HUES64 (cell line): ENCODE measurements around the gene PLCB1.

Source experiments
- H3K27ac ChIP-seq: 2 replicates; pipeline ENCODE4 v1.7.0; 2013; ENCODE audit warnings: low read depth, low read length, inconsistent platforms
- H3K27me3 ChIP-seq: 2 replicates; pipeline ENCODE4 v1.6.1; 2013; ENCODE audit warnings: mild to moderate bottlenecking, low read length; ENCODE audit not compliant: insufficient read depth
- H3K36me3 ChIP-seq: 2 replicates; pipeline ENCODE4 v1.6.1; 2013; ENCODE audit warnings: mild to moderate bottlenecking, low read length; ENCODE audit not compliant: insufficient read depth
- H3K4me1 ChIP-seq: 2 replicates; pipeline ENCODE4 v1.6.1; 2013; ENCODE audit warnings: mild to moderate bottlenecking, low read length, moderate library complexity; ENCODE audit not compliant: insufficient read depth
- H3K4me3 ChIP-seq: 2 replicates; pipeline ENCODE4 v1.5.1; 2013; ENCODE audit warnings: mild to moderate bottlenecking, low read length, moderate library complexity
- H3K9ac ChIP-seq: 2 replicates; pipeline ENCODE4 v1.6.1; 2013; ENCODE audit warnings: mild to moderate bottlenecking, low read depth, low read length
- H3K9me3 ChIP-seq: 2 replicates; pipeline ENCODE4 v1.6.1; 2013; ENCODE audit warnings: low read depth, low read length; ENCODE audit not compliant: insufficient read depth
- WGBS: fragments of 150-250, 120-280 bp; methylation state at CpG from one replicate; pipeline ENCODE4 v1.1.7; 2013; ENCODE audit warnings: missing lambda C conversion rate; 5-methylcytosine and 5-hydroxymethylcytosine counted together

Gene PLCB1

GRCh38 chr20:8190043-8190880 lies 58.2 kb downstream of the PLCB1 start:
- WGBS: 93% methylated on average over 7 of the region's 7 CpGs

GRCh38 chr20:8194721-8195120 lies 62.7 kb downstream of the PLCB1 start:
- Histone ChIP-seq H3K9ac (no peak overlapping the region), H3K4me3 (no peak overlapping the region), H3K36me3 (no peaks in the 10 kb centered on the region), H3K4me1 (no peaks in the 10 kb centered on the region), H3K27me3 (no peaks in the 10 kb centered on the region), H3K9me3 (peaks cover 5% of the 10 kb centered on the region; the same call in 1 of the 2 replicates), H3K27ac (no peak overlapping the region)

More at GRCh38 chr20:8190043-8190880, 58.2 kb downstream of the PLCB1 start:
- H3K36me3 ChIP-seq: no peaks in the 10 kb centered on the region
- peaks cover 5% of the 10 kb centered on the region; the same call in 1 of the 2 replicates for H3K9me3 ChIP-seq
- H3K4me1 ChIP-seq: no peaks in the 10 kb centered on the region
- no peak overlapping the region for H3K27ac ChIP-seq
- H3K9ac ChIP-seq: no peak overlapping the region
- no peak overlapping the region for H3K4me3 ChIP-seq
- no peaks in the 10 kb centered on the region for H3K27me3 ChIP-seq

DNA sequence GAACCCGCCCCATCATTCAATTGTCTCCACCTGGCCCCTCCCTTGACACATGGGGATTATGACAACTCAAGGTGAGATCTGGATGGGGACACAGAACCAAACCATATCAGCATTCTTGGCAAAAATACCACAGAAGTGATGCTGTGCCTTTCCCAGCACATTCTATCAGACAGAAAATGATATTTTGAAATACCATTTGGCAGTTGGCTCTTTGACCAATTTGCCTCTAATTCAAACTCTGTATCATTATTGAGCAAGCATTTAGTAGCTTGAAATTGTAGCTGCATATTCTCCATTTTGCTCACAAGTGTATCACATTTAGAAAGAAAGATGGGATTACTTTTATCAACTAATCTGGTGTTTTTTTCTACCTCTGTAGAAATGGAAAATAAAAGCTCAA lies 64.0 kb downstream of the PLCB1 start:
- no peak overlapping the region for H3K9ac ChIP-seq
- WGBS: 77% methylated on average over 1 of the region's 1 CpG

DNA sequence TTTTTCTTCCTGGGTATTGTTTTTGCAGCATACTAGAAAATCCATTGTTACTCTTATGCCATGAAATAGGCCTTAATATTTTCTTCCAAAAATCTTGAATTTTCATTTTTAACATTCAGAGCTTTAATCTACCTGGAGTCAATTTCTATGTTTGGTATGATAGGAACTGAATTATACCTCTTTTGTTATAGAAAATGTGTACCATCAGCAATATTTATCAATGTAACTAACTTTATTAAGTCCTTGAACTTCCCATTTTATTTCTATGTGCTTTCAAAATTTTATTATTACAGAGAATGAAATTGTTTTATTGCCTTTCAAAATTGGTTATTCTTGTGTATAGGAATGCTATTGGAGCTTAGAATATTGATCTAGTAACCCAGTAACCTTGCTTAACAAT lies 68.2 kb downstream of the PLCB1 start:
- H3K36me3 ChIP-seq: no peaks in the 10 kb centered on the region
- no peak overlapping the region for H3K27ac ChIP-seq
- H3K4me3 ChIP-seq: no peak overlapping the region
- H3K9ac ChIP-seq: no peak overlapping the region
- no peaks in the 10 kb centered on the region for H3K27me3 ChIP-seq
- H3K9me3 ChIP-seq: no peaks in the 10 kb centered on the region
- no peaks in the 10 kb centered on the region for H3K4me1 ChIP-seq

More for the DNA sequence above, 64.0 kb downstream of the PLCB1 start:
- Histone ChIP-seq H3K4me1 (no peaks in the 10 kb centered on the region), H3K27me3 (no peaks in the 10 kb centered on the region), H3K4me3 (no peak overlapping the region), H3K36me3 (no peaks in the 10 kb centered on the region), H3K27ac (no peak overlapping the region), H3K9me3 (peaks cover 5% of the 10 kb centered on the region; the same call in 1 of the 2 replicates)

GRCh38 chr20:8203366-8203765 lies 71.3 kb downstream of the PLCB1 start:
- WGBS: 91% methylated on average over 1 of the region's 1 CpG
- Histone ChIP-seq H3K27ac (no peak overlapping the region), H3K9me3 (no peaks in the 10 kb centered on the region), H3K9ac (no peak overlapping the region), H3K4me3 (no peak overlapping the region), H3K36me3 (no peaks in the 10 kb centered on the region), H3K4me1 (peaks cover 3% of the 10 kb centered on the region; the same call in 1 of the 2 replicates), H3K27me3 (no peaks in the 10 kb centered on the region)

DNA sequence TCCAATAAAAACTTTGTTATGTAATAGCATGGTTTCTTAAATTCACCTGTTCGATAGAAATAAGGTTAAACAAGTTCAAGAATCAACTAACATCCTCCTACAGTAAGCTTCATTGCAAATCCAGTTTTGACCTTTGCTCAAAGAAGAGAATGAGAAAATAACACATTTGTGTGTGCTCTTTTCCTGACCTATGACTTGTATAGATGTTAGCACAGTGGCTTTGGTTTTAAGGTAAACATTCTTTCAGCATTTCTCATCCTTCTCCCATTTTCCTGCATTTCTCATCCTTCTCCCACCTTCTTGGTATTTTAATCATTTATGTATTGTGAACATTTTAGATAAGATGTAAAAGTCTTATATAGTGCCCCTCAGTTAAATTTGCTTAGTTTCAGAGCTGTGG lies 73.9 kb downstream of the PLCB1 start:
- no peaks in the 10 kb centered on the region for H3K9me3 ChIP-seq
- H3K36me3 ChIP-seq: no peaks in the 10 kb centered on the region
- no peaks in the 10 kb centered on the region for H3K27me3 ChIP-seq
- no peak overlapping the region for H3K27ac ChIP-seq
- H3K4me1 ChIP-seq: peaks cover 13% of the 10 kb centered on the region
- H3K9ac ChIP-seq: no peak overlapping the region
- WGBS: 100% methylated on average over 1 of the region's 1 CpG
- H3K4me3 ChIP-seq: no peak overlapping the region

DNA sequence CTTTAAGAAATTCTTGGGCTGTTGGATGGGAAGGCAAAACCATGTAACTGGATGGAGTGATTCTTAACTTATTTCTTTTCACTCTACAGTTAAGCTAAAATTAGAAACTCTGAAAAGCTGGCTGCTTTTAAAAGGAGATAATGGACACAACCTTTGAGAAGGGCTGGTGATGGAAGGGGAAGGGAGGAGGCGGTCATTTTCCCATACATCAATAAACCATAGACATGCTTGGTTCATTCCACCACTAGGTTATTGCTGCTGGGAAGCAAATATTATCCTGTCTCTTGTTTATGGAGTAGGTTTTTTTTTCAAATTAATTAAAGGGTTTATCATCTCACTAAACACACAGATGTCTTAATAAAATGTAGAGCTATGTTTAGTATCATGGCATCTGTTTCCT lies 76.2 kb downstream of the PLCB1 start:
- H3K9me3 ChIP-seq: no peaks in the 10 kb centered on the region
- peaks cover 16% of the 10 kb centered on the region for H3K4me1 ChIP-seq
- no CpG with 5 or more reads among the region's 1 CpG for WGBS
- no peak overlapping the region for H3K9ac ChIP-seq
- no peak overlapping the region for H3K27ac ChIP-seq
- H3K27me3 ChIP-seq: no peaks in the 10 kb centered on the region
- no peaks in the 10 kb centered on the region for H3K36me3 ChIP-seq
- H3K4me3 ChIP-seq: no peak overlapping the region

- Histone ChIP-seq H3K4me3 (no peak overlapping the region), H3K9me3 (no peaks in the 10 kb centered on the region), H3K27me3 (no peaks in the 10 kb centered on the region), H3K27ac (no peak overlapping the region), H3K4me1 (peaks cover 24% of the 10 kb centered on the region), H3K36me3 (no peaks in the 10 kb centered on the region), H3K9ac (no peak overlapping the region)
- WGBS: 87% methylated on average over 2 of the region's 2 CpGs
Measured at GRCh38 chr20:8209061-8209460, 77.0 kb downstream of the PLCB1 start.

GRCh38 chr20:8210749-8211148 lies 78.7 kb downstream of the PLCB1 start:
- no peak overlapping the region for H3K4me3 ChIP-seq
- no CpG with 5 or more reads among the region's 1 CpG for WGBS
- H3K9me3 ChIP-seq: no peaks in the 10 kb centered on the region
- H3K27me3 ChIP-seq: no peaks in the 10 kb centered on the region
- H3K9ac ChIP-seq: no peak overlapping the region
- H3K27ac ChIP-seq: no peak overlapping the region
- H3K36me3 ChIP-seq: no peaks in the 10 kb centered on the region
- H3K4me1 ChIP-seq: peaks cover 39% of the 10 kb centered on the region

DNA sequence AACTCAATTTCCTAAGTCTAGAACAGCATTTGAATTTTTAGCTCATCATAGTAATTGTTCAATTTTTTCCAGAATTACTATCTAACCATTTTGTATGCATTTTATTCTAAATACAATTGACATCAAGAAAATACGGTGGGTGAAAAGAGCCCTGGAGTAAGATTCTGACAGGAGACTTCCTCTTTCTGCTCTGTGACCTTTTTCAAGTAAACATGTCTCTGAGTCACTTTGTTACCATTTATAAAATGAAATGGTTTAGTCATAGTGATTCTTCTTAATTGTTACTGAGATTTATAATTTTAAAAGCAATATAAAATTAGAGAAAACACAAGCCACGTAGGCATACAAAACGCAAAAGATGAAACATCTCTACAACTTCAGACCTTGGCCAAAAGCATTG lies 80.2 kb downstream of the PLCB1 start:
- no peaks in the 10 kb centered on the region for H3K9me3 ChIP-seq
- H3K4me3 ChIP-seq: no peak overlapping the region
- H3K36me3 ChIP-seq: no peaks in the 10 kb centered on the region
- WGBS: 89% methylated on average over 3 of the region's 3 CpGs
- H3K9ac ChIP-seq: no peak overlapping the region
- no peaks in the 10 kb centered on the region for H3K27me3 ChIP-seq
- no peak overlapping the region for H3K27ac ChIP-seq
- H3K4me1 ChIP-seq: peaks cover 39% of the 10 kb centered on the region

DNA sequence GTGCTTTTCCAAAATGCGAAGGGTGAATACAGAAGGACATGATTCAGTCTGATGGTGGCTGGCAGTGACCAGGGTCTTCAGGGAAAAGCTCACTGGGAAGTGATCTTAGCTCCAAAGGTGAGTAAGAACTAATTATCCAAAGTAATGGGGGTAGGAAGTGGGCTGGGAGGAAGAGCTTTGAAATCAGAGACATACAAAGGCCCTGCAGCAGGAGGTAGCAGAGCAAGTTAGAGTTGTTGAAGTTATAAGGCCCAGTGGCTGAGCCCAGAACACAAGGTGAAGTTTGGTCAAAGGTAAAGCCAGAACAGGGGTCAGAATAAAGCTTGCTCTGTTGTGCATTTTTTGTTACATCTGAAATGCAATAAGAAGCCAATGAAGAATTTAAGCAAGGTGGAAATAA lies 81.2 kb downstream of the PLCB1 start:
- Histone ChIP-seq H3K27me3 (no peaks in the 10 kb centered on the region), H3K4me1 (peaks cover 36% of the 10 kb centered on the region), H3K9me3 (no peaks in the 10 kb centered on the region), H3K27ac (no peak overlapping the region), H3K9ac (no peak overlapping the region), H3K36me3 (no peaks in the 10 kb centered on the region), H3K4me3 (no peak overlapping the region)
- WGBS: 90% methylated on average over 1 of the region's 1 CpG
